HUDEP-2 (cell line): Measurements from ENCODE around the gene XAGE2.

Experiments
- DNase-seq, 76 experiments: peaks; one replicate each; lab custom pipeline; 2025; ENCODE audit not compliant: unreplicated experiment in 76 of 76; lab: John Stamatoyannopoulos, UW

The XAGE2 gene

DNA sequence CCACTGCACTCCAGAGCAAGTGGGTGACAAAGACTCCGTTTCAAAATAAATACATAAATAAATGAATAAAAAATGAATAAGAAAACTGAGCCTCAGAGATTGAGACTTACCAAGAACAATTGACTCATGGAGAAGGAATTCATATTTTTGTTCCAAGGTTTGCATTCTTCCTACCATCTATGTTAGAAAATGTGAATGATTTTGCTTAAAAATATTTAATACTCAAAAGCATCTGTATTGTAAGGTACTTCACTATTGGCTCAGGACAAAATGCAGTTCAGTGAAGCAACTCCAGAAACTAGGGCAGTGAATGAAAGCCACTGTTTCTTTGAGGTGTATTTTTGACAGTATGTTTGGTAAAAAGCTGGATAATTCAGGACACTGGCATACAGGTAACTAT is 54.1 kb downstream of the XAGE2 start:
- no peak for DNase-seq

DNA sequence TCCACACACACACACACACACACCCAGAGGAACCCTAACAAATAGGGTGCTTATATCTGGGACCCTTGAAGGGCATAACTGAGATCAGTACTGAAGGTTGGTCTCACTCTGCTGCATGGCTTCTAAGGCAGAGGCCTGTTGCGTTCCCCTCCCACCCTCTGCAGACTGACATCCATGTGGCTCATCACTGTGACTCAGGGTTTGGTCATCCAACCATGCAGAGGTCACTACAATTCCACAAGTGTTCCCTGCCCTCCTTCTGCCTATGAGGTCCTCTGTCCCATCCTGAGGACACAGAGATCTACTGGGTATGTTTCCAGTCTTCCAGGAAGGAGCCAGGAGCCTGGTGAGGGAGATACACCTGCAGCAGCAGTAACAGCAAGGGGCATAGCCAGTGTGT is 55.8 kb downstream of the XAGE2 start:
- DNase-seq: no peak
